HPDE6-E6E7 (cell line): ENCODE data around the gene PNPLA2.

ENCODE experiments used
- DNase-seq: peaks from one replicate; pipeline ENCODE4 v3.0.0; 2011; ENCODE audit warnings: missing footprints; ENCODE audit errors: extremely low spot score

Gene PNPLA2

DNA sequence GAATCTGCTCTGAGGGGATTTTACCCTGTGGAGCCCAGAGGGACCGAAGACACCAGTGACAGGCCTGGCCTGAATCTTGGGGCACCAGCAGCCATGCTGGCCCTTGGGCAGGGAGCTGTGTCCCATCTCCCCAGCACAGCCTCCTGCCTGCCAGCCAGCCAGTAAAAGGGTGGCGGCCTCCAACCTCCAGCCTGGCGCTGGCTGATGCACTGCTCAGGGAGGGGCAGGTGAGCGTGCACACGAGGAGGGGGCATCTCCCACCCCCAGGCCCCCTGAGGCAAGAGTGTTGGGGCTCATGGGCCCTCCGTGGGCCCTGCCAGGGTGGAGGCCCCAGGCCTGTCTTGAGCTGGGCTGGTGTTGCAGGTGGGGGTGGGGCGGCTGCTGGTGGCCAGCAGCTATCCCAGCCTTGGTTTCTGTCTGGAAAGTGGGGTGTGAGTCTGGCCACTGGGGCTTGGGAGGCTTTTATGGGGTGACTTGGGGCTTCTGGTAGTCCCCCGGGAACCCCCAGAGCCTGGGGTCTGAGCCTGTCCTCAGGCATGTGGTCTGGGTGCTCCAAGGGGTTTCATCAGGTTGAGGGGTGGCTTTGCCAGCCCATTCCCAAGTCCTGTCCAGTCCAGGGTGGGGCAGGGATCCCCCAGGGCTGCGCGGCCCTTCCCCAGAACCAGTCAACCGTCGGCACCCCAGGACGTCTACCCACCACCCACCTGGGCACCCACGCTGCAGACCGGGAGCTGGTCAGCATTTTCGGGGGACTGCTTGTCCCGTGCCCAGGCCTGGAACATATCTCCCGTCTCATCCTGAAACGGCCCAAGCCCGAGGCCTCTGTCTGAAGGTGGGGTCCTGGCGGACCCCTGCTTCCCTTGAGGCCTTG is 41.8 kb downstream of the PNPLA2 start:
- no peak for DNase-seq

GRCh38 chr11:861105-861479 is 42.4 kb downstream of the PNPLA2 start:
- no peak for DNase-seq

DNA sequence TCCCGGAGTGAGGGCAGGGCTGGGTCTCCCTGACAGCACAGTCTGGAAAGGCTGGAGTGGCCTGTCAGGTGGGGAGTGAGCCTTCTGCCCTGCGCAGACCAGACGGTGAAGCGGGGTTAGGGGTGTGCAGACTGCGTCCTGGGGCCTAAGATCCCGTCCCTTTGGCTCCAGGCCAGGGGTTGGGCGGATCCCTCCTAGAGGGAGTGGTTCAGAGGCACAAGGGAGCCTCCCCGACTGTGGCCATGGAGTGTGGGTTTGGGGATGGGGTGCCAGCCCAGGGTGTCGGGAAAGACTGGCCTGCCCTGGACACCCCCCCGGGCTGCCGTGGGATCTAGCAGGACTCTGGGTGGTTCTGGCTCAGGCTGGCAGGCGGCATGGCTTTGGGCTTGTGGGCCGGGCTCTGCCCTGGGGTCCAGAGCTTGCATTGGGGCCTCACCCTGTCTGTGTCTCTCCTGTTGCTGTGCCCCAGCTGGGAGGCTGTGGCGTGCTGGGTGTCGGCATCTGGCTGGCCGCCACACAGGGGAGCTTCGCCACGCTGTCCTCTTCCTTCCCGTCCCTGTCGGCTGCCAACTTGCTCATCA is 43.5 kb downstream of the PNPLA2 start:
- DNase-seq: no peak

- DNase-seq: no peak
Measured at GRCh38 chr11:862696-863022, 43.9 kb downstream of the PNPLA2 start.

- no peak for DNase-seq
Measured at GRCh38 chr11:863023-863909, 44.6 kb downstream of the PNPLA2 start.

GRCh38 chr11:863910-864827 is 45.5 kb downstream of the PNPLA2 start:
- no peak for DNase-seq

DNA sequence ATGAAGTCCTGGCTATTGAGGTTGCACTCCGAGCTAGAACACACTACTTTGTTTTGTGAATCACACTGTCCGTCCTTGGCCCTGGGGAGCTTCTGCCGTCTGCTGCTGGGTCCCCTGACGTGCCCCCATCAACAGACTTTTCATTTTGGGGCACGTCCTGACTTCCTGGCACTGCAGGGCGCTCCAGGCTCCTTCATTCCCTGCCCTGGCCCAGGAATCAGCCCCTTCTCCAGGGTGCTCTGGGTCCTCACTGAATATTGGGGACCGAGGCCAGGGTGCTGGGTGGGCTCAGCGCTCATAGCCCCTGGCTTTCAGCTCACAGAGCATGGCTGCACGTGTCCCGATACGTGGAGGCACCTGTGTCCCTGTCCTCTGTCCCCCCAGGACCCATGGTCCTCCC is 46.2 kb downstream of the PNPLA2 start:
- no peak for DNase-seq

DNA sequence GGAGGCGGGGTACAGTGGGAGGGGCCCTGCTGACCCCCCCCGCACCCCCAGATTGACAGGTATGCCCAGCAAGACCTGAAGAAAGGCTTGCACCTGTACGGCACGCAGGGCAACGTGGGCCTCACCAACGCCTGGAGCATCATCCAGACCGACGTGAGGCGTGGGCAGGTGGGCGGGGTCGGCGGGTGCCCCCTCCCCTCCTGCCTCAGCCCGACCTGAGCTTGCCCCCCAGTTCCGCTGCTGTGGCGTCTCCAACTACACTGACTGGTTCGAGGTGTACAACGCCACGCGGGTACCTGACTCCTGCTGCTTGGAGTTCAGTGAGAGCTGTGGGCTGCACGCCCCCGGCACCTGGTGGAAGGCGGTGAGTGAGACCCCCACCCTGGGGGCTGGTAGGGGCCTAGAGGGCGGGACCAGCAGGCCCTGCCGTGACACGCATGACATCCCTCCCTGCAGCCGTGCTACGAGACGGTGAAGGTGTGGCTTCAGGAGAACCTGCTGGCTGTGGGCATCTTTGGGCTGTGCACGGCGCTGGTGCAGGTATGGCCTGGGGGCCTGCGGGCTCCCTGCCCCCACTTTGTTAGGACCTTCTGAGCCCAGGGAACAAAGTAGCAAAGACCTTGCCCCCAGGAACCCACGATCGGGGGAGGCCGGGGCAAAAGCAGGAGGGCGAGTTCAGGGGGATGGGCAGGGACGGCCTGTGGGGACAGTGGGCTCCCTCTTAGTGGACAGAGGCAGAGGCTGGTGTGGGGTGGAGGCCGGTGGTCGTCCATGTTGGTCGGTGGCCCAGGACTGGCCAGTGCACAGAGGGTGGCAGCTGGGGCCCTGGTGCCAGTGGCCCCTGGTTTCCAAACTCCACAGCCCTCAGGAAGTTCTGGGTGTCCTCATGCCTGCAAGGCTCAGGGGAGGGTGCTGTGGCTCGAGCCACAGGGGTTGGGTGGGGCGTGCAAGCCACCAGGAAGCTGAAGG is 47.0 kb downstream of the PNPLA2 start:
- DNase-seq: no peak

DNA sequence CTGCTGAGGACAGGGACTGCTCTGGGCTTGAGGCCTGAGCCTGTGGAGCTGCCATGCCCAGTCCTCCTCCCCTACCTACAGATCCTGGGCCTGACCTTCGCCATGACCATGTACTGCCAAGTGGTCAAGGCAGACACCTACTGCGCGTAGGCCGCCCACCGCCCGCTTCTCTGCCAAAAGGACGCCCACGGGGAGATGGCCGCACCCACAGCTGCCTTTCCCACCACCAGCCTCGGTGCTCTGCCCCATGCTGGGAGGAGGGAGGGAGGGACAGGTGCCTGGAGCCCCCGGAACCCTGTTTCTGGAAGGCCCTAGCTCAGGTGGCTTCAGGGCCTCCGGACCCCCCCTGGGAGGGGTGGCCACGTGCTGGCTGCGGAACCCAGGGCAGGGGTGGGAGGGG is 47.8 kb downstream of the PNPLA2 start:
- DNase-seq: no peak

GRCh38 chr11:867856-868358 is 49.2 kb downstream of the PNPLA2 start:
- no peak for DNase-seq

DNA sequence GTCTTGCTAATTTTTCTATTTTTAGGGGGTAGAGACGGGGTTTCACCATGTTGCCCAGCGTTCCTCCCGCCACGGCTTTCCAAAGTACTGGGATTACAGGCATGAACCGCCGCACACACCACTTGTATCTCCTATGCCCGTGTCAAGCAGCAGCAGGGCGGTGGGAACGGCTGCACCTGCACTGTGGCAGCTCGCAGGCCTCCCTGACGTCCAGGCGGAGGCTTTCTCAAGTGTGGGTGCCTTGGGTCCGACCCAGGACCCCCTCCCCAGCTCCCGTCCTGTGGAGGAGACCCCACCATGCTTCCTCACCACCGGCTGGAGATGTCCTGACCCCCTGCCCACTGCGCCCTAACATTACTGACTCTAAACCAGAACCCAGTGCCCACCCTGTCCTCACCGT is 49.7 kb downstream of the PNPLA2 start:
- DNase-seq: no peak

DNA sequence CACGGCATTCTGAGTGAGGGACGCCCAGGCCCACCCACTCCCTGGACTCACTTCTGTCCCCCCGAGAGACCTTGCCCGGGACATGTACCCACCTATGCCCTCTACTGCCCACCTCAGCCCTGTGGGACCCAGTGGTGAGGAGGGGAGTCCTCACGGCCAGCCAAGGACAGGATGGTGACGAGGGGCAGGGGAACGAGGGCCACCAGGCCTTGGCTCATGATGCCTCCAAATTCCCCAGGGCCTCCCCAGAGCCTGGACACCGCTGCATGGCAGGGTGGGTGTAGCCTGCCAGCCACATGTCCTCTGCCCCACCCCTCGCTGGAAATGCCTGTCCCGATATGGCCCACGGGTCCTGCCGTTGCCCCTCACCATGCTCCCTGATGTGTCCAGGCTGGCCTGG is 50.1 kb downstream of the PNPLA2 start:
- DNase-seq: no peak

DNA sequence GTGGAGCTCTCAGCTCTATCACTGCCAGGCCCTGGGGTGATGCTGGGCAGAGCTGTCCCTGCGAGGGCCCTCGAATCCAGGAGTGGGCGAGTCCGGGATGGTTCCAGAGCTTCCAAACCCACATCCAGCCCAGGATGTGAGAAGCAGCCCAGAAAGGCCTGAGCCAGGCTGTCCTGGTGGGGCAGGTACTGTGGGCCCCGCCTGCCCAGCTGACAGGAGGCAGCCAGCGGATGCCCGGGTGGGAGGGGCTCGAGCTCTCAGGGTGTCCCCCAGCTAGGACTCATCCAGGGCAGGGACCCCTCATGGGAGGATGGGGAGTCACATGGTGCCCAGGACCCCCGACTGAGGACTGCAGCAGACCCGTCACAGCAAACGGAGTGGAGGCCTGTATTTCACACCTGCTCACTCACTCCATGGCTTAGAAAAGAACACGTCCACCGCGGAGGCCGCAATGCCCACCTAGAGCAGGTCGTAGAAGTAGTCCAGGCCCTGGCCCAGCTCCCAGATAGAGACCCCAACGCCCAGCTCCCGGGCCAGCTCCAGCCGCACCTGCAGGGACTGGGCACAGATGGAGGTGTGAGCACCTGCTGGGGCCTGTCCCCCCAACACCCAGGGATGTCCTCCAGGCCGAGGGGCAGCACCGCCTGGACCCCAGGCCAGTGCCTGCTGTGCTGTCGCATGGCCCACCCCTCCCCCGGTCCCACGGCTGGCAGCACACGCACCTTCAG is 50.8 kb downstream of the PNPLA2 start:
- DNase-seq: no peak

GRCh38 chr11:870127-870413 is 51.4 kb downstream of the PNPLA2 start:
- no peak for DNase-seq

GRCh38 chr11:870418-870817 is 51.7 kb downstream of the PNPLA2 start:
- no peak for DNase-seq

DNA sequence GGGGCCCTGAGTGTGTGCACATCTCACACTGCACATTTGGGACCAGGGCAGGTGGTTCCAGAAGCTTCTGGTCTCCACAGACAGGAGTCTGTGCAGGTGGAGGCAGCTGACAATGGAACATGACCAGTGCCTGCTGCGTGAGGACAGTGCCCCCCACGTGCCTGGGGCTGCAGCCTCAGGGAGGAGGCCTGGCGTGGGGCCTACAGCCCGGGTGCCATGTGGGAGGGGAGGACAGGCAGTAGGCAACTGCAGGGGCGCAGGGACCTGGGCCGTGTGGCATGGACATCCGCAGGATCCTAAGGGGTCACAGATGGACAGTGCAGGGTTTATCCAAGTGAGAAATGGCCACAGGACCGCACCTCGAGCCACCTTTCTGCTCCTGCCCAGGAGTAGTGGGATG is 52.8 kb downstream of the PNPLA2 start:
- no peak for DNase-seq

- no peak for DNase-seq
Measured at GRCh38 chr11:872799-873198, 54.1 kb downstream of the PNPLA2 start.

DNA sequence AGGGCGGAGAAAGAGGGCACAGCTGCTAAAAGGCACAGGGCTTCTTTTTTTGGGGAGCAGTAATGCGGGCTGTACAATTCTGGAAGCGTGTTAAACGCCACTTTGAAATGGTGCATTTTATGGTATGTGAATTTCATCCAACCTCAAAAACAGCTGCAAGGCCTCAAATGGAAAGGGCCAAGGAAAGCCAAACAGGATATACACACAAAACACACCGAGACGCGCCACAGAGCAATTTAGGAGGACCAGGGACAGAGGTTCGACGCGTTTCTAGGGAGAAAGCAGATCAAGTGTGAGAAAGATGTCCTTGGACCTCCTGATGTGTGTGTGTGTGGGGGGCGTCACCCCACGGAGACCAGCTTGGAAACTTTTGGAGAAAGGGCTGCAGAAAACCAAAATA is 55.0 kb downstream of the PNPLA2 start:
- DNase-seq: no peak
